T1000 (cell line): ENCODE results near the gene MUC20.
"Not testable (repeated sequence)": the region's sequence is repeated elsewhere in the genome, so short reads cannot be mapped to it uniquely, and the experiment has no call there.

Experiments used
- DNase-seq: peaks from one replicate; lab custom pipeline; 2025; ENCODE audit warnings: mixed read lengths; lab: John Stamatoyannopoulos, UW

The MUC20 gene

DNA sequence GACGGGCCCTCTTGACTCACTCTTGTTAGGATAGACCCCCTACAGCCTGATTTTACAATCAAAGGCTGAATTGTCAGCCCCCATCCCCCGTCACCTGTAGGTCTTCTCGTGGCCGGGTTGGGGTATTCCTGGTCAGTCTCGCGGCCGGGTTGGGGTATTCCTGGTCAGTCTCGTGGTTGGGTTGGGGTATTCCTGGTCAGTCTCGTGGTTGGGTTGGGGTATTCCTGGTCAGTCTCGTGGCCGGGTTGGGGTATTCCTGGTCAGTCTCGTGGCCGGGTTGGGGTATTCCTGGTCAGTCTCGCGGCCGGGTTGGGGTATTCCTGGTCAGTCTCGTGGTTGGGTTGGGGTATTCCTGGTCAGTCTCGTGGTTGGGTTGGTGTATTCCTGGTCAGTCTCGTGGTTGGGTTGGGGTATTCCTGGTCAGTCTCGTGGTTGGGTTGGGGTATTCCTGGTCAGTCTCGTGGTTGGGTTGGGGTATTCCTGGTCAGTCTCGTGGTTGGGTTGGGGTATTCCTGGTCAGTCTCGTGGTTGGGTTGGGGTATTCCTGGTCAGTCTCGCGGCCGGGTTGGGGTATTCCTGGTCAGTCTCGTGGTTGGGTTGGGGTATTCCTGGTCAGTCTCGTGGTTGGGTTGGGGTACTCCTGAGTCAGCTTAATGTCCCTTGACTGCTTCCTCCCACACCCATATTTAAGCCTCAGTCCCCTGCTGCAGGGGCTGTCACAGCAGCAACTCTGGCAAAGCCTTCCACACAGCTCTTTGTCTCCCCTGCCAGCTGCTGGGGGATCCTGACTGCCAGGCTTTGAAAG is 50.3 kb downstream of the MUC20 start:
- DNase-seq = not testable (repeated sequence)

DNA sequence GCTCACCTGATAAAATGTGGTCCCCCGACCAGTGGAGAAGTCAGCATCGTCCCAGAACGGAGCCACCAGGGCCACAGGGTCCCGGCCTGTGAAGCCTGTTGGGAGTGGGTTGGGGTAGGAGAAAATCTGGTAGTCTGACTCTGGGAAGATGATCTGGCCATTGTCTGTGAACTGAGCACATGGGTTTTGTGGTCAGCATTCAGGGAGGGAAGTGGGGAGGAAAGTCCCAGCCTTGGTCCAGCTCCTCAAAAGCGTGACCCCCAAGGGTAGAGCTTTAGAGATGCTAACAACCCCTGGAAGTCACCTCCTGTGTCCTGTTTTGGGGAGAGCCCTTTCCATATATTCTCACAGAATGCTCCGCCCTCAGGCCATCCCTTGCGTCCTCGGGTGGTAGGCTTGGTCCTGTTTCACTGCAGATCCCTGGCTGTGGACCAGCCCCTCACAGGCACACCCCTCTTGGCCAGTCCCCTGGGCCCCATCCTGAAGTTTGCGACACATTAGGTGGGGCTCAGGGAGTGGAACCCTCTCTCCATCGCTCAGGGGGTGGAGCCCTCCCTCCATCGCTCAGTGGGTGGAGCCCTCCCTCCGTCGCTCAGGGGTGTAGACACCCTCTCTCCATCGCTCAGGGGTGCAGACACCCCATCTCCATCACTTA is 51.0 kb downstream of the MUC20 start:
- no peak for DNase-seq

DNA sequence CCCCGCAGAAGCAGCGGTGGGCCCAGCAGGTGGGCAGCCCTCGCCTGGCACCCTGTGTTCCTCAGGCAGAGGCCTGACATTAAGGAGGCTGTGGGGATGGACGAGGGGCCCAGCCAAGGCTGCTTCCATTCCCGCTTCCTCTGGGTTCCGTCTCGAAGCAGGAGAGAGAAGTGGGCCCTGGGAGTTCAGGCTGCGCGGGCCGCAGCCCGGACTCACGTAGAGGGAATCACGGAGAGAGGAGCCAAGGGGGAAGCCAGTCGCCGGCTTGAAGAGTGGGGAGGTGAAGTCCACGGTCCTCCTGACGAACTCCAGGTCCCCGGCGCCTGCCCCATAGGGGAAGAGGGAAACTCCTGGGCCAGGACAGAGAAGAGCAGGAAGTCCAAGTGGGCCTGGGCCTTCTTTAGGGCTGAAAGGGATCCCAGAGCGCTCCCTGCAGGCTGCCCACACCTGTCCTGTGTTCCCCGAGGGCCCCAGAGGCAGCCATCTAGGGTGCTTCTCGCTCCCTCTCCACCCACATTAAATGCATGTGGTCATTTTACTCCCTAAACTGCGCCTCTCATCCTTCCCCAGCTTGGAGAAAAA is 53.3 kb downstream of the MUC20 start:
- DNase-seq = no peak

DNA sequence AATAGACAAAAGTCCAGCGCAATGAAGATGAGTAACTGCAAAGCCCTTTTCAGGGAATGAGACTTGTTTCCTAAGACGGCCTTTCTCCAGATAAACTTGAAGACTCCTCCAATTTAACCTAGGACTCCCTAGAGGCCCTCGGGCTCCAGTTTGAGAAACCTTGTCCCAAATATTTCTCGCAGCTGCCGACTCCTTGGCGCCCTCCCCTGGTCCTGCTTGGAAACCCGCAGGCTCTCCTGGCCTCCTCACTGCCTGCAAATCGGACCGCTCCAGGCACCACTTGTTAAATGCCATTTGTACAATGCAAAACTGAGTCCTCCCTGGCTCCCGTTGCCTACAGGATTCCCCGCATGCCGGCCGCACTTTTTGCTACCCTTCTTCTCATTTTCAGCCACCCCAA is 54.1 kb downstream of the MUC20 start:
- no peak for DNase-seq

DNA sequence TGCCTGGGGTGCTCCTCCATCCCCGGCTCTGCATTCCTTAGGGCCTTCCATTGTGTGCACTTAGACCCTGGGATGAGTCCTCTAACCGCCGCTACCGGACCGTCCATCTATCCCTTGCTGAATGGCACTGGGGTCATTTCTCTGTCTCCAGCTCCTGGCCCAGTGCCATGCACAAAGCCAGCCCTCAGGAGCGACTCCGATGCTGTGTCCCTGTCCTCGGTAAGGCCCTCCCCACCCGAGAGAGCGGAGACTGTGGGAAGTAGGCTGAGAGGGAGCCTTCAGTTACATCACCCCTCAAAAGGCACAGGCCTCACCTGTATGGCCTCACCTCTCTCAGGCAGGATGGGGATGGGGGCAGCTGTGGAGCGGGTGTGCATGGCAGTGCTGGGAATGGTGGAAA is 57.2 kb downstream of the MUC20 start:
- DNase-seq = no peak

DNA sequence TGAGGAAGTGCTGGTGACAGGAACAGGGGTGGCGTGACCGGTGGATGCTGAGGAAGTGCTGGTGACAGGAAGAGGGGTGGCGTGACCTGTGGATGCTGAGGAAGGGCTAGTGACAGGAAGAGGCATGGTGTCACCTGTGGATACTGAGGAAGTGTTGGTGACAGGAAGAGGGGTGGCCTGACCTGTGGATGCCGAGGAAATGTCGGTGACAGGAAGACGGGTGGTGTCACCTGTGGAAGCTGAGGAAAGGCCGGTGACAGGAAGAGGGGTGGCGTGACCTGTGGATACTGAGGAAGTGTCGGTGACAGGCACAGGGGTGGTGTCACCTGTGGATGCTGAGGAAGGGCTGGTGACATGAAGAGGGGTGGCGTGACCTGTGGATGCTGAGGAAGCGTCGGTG is 60.5 kb downstream of the MUC20 start:
- DNase-seq = not testable (repeated sequence)
